22Rv1 (cell line): Measurements from ENCODE around the gene PLEKHA6.

Experiments
- ZFX ChIP-seq: fragments of 450-650 bp; IDR thresholded peaks from 2 replicates; pipeline ENCODE4 v1.6.1; 2017; ENCODE audit warnings: antibody characterized with exemption, borderline replicate concordance
- TF ChIP-seq, protein P1 (sequence below): fragments of 450-650 bp; IDR thresholded peaks from 2 replicates; pipeline ENCODE4 v1.5.1; 2017; ENCODE audit warnings: mild to moderate bottlenecking

DNA sequence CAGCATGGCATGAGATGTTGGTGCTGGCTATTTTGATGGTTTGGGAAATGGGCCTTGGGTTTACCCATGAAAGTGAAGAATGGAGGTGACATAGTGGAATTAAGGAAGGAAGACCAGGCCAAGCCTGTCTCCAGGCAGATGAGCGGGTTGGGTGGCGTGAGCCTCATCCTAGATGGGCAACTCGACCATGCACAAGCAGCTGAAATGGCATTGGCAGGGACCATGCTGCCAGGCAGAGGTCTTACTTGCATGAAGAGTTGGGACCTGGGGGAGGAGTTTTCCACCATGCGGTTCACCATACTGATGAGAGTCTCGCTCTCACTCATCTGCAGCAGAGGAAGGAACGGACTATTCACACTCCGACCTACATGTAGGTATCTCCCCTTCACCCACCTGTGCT, 108.4 kb downstream of the PLEKHA6 start:
- TF ChIP-seq, protein P1, sequence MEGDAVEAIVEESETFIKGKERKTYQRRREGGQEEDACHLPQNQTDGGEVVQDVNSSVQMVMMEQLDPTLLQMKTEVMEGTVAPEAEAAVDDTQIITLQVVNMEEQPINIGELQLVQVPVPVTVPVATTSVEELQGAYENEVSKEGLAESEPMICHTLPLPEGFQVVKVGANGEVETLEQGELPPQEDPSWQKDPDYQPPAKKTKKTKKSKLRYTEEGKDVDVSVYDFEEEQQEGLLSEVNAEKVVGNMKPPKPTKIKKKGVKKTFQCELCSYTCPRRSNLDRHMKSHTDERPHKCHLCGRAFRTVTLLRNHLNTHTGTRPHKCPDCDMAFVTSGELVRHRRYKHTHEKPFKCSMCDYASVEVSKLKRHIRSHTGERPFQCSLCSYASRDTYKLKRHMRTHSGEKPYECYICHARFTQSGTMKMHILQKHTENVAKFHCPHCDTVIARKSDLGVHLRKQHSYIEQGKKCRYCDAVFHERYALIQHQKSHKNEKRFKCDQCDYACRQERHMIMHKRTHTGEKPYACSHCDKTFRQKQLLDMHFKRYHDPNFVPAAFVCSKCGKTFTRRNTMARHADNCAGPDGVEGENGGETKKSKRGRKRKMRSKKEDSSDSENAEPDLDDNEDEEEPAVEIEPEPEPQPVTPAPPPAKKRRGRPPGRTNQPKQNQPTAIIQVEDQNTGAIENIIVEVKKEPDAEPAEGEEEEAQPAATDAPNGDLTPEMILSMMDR = no peak
- no peak for TF ChIP-seq ZFX
